ENCODE measurements around the gene LIM2.

LIM2 gene

GRCh38 chr19:51365211-51365964 lies 22.4 kb downstream of the LIM2 start:
- peak; percentile 43 for DNase-seq

- no peak for DNase-seq
These were observed 23.3 kb downstream of the LIM2 start for GRCh38 chr19:51364200-51365106.

GRCh38 chr19:51361239-51361638 lies 26.5 kb downstream of the LIM2 start:
- DNase-seq: no peak

GRCh38 chr19:51359294-51359693 lies 28.5 kb downstream of the LIM2 start:
- no peak for DNase-seq

GRCh38 chr19:51357952-51358351 lies 29.8 kb downstream of the LIM2 start:
- no peak for DNase-seq

- DNase-seq: no peak
These were observed 31.5 kb downstream of the LIM2 start for GRCh38 chr19:51356159-51356801.

GRCh38 chr19:51354742-51355148 lies 33.0 kb downstream of the LIM2 start:
- DNase-seq: no peak

GRCh38 chr19:51354103-51354741 lies 33.6 kb downstream of the LIM2 start:
- no peak for DNase-seq

GRCh38 chr19:51352783-51353360 lies 34.9 kb downstream of the LIM2 start:
- DNase-seq: no peak

GRCh38 chr19:51351266-51351990 lies 36.3 kb downstream of the LIM2 start:
- DNase-seq: no peak

GRCh38 chr19:51347209-51347928 lies 40.4 kb downstream of the LIM2 start:
- no peak for DNase-seq

GRCh38 chr19:51346742-51347141 lies 41.0 kb downstream of the LIM2 start:
- no peak for DNase-seq

GRCh38 chr19:51345076-51345620 lies 42.6 kb downstream of the LIM2 start:
- DNase-seq: no peak

- DNase-seq: no peak
These were observed 44.9 kb downstream of the LIM2 start for GRCh38 chr19:51342631-51343569.

GRCh38 chr19:51341976-51342580 lies 45.7 kb downstream of the LIM2 start, which contains the start of gene VSIG10L:
TSS of gene VSIG10L (minus strand) at chr19:51342139. CDS start at chr19:51342124, 15 bp downstream.
- DNase-seq: no peak

- no peak for DNase-seq
These were observed 46.7 kb downstream of the LIM2 start for GRCh38 chr19:51341066-51341465.

GRCh38 chr19:51339687-51340656 lies 47.8 kb downstream of the LIM2 start:
- DNase-seq: peak; percentile 85

GRCh38 chr19:51339313-51339686 lies 48.5 kb downstream of the LIM2 start:
- DNase-seq: no peak

Data from activated T-cell treated with anti-CD3 and anti-CD28 coated beads, Interleukin-2, amount 50 U/mL, for 1 hour (primary cell).